GM18526 (cell line): ENCODE data around the gene CCDC12.

Experiments
- POLR2A ChIP-seq: IDR thresholded peaks from 3 replicates; pipeline ENCODE4 v1.6.1; 2011; ENCODE audit not compliant: insufficient read length; ENCODE audit errors: extremely low read depth

CCDC12 gene

GRCh38 chr3:46976326-46977190, at the start of gene CCDC12:
TSS of gene CCDC12 (minus strand) at chr3:46976745. CDS start at chr3:46976732, 13 bp downstream.
- TF ChIP-seq POLR2A, result peak; percentile 76

GRCh38 chr3:47024932-47025331, 48.4 kb upstream of the CCDC12 start:
- no peak for TF ChIP-seq POLR2A

- TF ChIP-seq POLR2A, result no peak
These were observed 46.1 kb upstream of the CCDC12 start for GRCh38 chr3:47022641-47023071.

- TF ChIP-seq POLR2A, result no peak
These were observed 43.8 kb upstream of the CCDC12 start for GRCh38 chr3:47020311-47020710.

- no peak for TF ChIP-seq POLR2A
These were observed 42.7 kb upstream of the CCDC12 start for GRCh38 chr3:47019201-47019600.

- TF ChIP-seq POLR2A, result no peak
These were observed 41.7 kb upstream of the CCDC12 start for GRCh38 chr3:47018269-47018611.

- TF ChIP-seq POLR2A, result no peak
These were observed 41.1 kb upstream of the CCDC12 start for GRCh38 chr3:47017504-47018268.

- no peak for TF ChIP-seq POLR2A
These were observed 40.4 kb upstream of the CCDC12 start for GRCh38 chr3:47016934-47017435.

GRCh38 chr3:47016086-47016933, 39.8 kb upstream of the CCDC12 start:
- TF ChIP-seq POLR2A, result no peak

- TF ChIP-seq POLR2A, result no peak
These were observed 38.6 kb upstream of the CCDC12 start for GRCh38 chr3:47015151-47015550.

GRCh38 chr3:47014036-47014435, 37.5 kb upstream of the CCDC12 start:
- no peak for TF ChIP-seq POLR2A

GRCh38 chr3:47013231-47013630, 36.7 kb upstream of the CCDC12 start:
- no peak for TF ChIP-seq POLR2A

GRCh38 chr3:47012342-47013230, 36.0 kb upstream of the CCDC12 start:
- no peak for TF ChIP-seq POLR2A

- TF ChIP-seq POLR2A, result no peak
These were observed 34.8 kb upstream of the CCDC12 start for GRCh38 chr3:47011371-47011770.
